ENCODE data around the gene PRICKLE2. TPM values are rescaled to one million over a fixed set of nuclear protein-coding genes. Genes with fewer than 3 reads are reported as not detected.

Gene PRICKLE2
- polyA plus RNA-seq, 2 of the 4 experiments (the other 2 are of a cell fraction): 5.3 to 6.3 TPM

GRCh38 chr3:64042952-64043351 lies 182.3 kb downstream of the PRICKLE2 start:
- ChIA-PET POLR2A (no interaction called here), CTCF (interaction anchor here (1.3 kb wide), 1 partner anchor 12 kb away, joined by 4 read pairs; no protein-coding TSS in a partner anchor)
- Histone ChIP-seq H3K4me3 (no peak overlapping the region), H3K9me3 (no peaks in the 10 kb centered on the region), H3K4me1 (peaks cover 19% of the 10 kb centered on the region; the same call in 2 of the 3 replicates), H3K27ac (peak overlapping the region; percentile 56 to 69), H3K4me2 (peak overlapping the region; percentile 49)
- FAIRE-seq (no peak), DNase-seq (ENCODE audit: low read depth in 1 of 2, low spot score in 1 of 2) (no peak), ATAC-seq (no peak)
- no peak for TF ChIP-seq CTCF (IDR thresholded peaks at IDR 0.05)
- no peak for TF ChIP-seq EHF (CRISPR knock-in tag; IDR thresholded peaks at IDR 0.05)
- TF ChIP-seq SMC3 (IDR thresholded peaks at IDR 0.05): no peak
- TF ChIP-seq FOSL2 (IDR thresholded peaks at IDR 0.05): no peak
- no peak for TF ChIP-seq FOSL2 (CRISPR knock-in tag; IDR thresholded peaks at IDR 0.05)
- 3% methylated on average over 1 of the region's 1 CpG for WGBS (ENCODE audit: missing lambda C conversion rate)

Small RNAs within 50 kb of the gene (small RNA-seq; reads per million reads assigned to genes)
- gene RF00012: 0 reads per million in 6 experiments

Other genes with a start within 250 kb of the PRICKLE2 start
- gene PSMD6, start 202.0 kb downstream of the PRICKLE2 start, polyA plus RNA-seq (2011; rRNA removed): 53.8 and 76.8 TPM in 2 replicates
- 117 to 121 TPM (median 120 TPM) in 3 replicates for gene PSMD6, start 202.0 kb downstream of the PRICKLE2 start, polyA plus RNA-seq (2017; fragmentation: RNase III; extraction: RNeasy Plus Mini Kit Qiagen cat#74134 plus additional on column Dnase treatment)